GM18520 (cell line): ENCODE measurements around the gene MR1.
A peak's percentile ranks its signal among the peaks of the same experiment; 100 is the strongest.

Experiments
- ATAC-seq: cut with Tn5 transposase; IDR thresholded peaks from one replicate; pipeline ENCODE4 v1.9.1; 2021; ENCODE audit not compliant: unreplicated experiment

The MR1 gene

GRCh38 chr1:181062836-181063428, 29.1 kb downstream of the MR1 start:
- peak; percentile 63 for ATAC-seq

- ATAC-seq, result no peak
These were observed 30.3 kb downstream of the MR1 start for GRCh38 chr1:181064011-181064623.

GRCh38 chr1:181064702-181065101, 30.9 kb downstream of the MR1 start:
- ATAC-seq, result no peak

- no peak for ATAC-seq
These were observed 39.9 kb downstream of the MR1 start for GRCh38 chr1:181073638-181074037.

GRCh38 chr1:181075766-181076350, 42.1 kb downstream of the MR1 start:
- ATAC-seq, result no peak

GRCh38 chr1:181076852-181077251, 43.1 kb downstream of the MR1 start:
- ATAC-seq, result no peak

GRCh38 chr1:181077576-181078242, 43.9 kb downstream of the MR1 start:
- no peak for ATAC-seq

GRCh38 chr1:181079382-181079781, 45.6 kb downstream of the MR1 start:
- no peak for ATAC-seq

- no peak for ATAC-seq
These were observed 46.1 kb downstream of the MR1 start for GRCh38 chr1:181079920-181080319.

- ATAC-seq, result no peak
These were observed 46.8 kb downstream of the MR1 start for GRCh38 chr1:181080556-181080955.

- ATAC-seq, result no peak
These were observed 47.6 kb downstream of the MR1 start for GRCh38 chr1:181081395-181081794.

GRCh38 chr1:181083842-181084605, 50.2 kb downstream of the MR1 start:
- no peak for ATAC-seq

GRCh38 chr1:181084606-181084969, 50.8 kb downstream of the MR1 start:
- no peak for ATAC-seq

GRCh38 chr1:181086091-181086490, 52.3 kb downstream of the MR1 start:
- ATAC-seq, result no peak

GRCh38 chr1:181086926-181087325, 53.1 kb downstream of the MR1 start:
- no peak for ATAC-seq

- ATAC-seq, result no peak
These were observed 53.7 kb downstream of the MR1 start for GRCh38 chr1:181087400-181087901.

- ATAC-seq, result peak; percentile 60
These were observed 54.6 kb downstream of the MR1 start, which contains the start of gene IER5 for GRCh38 chr1:181088079-181089016. TSS of gene IER5 (plus strand) at chr1:181088700. CDS start at chr1:181088903, 203 bp downstream.

- peak; percentile 4 for ATAC-seq
These were observed 55.4 kb downstream of the MR1 start for GRCh38 chr1:181089017-181089675.
